Keratinocyte (primary cell): ENCODE results near the gene RAB44. TPM values are rescaled to one million over a fixed set of nuclear protein-coding genes. Genes with fewer than 3 reads are reported as not detected.

Experiments
- DNase-seq: peaks from one replicate; pipeline ENCODE4 v3.0.0-alpha.2; 2011; ENCODE audit warnings: low read depth, missing footprints, low spot score
- FAIRE-seq: peaks from 2 replicates; lab custom pipeline; 2011; peaks lifted over from hg19 to GRCh38; lab: Jason Lieb, UNC
- H2AFZ ChIP-seq: 2 replicates; pipeline ENCODE4 v1.6.0; 2012; ENCODE audit warnings: low read length, control low read depth, inconsistent platforms; ENCODE audit not compliant: control insufficient read depth
- H3K27ac ChIP-seq: 2 replicates; pipeline ENCODE4 v1.5.1; 2011; ENCODE audit warnings: low read length; ENCODE audit not compliant: control insufficient read depth, insufficient read depth
- H3K27me3 ChIP-seq: 3 replicates; pipeline ENCODE4 v1.6.0; 2011; ENCODE audit warnings: low read length; ENCODE audit not compliant: control insufficient read depth, insufficient read depth; ENCODE audit errors: extremely low read depth
- H3K36me3 ChIP-seq, 2 experiments: 2 replicates in 1 of 2; 3 replicates in 1 of 2; pipeline ENCODE4 v1.5.1; 2011; ENCODE audit warnings: low read length in 2 of 2, mild to moderate bottlenecking in 1 of 2; ENCODE audit not compliant: control insufficient read depth in 2 of 2, insufficient read depth in 2 of 2; ENCODE audit errors: extremely low read depth in 1 of 2
- H3K4me1 ChIP-seq: 3 replicates; pipeline ENCODE4 v1.5.1; 2011; ENCODE audit warnings: low read length; ENCODE audit not compliant: control insufficient read depth, insufficient read depth; ENCODE audit errors: extremely low read depth
- H3K4me2 ChIP-seq: 3 replicates; pipeline ENCODE4 v1.6.0; 2011; ENCODE audit warnings: low read depth, low read length; ENCODE audit not compliant: control insufficient read depth, insufficient read depth; ENCODE audit errors: extremely low read depth
- H3K4me3 ChIP-seq, 3 experiments: fragments of 200-600 bp in 1 of 3; sonication (generic) in 1 of 3; 2 replicates in 2 of 3; 3 replicates in 1 of 3; pipeline ENCODE4 v1.5.1; 2011 to 2016; ENCODE audit warnings: low read length in 3 of 3, mild to moderate bottlenecking in 3 of 3, control low read depth in 2 of 3, inconsistent platforms in 1 of 3, low read depth in 1 of 3, mixed read lengths in 1 of 3, mixed run types in 1 of 3, moderate library complexity in 1 of 3; ENCODE audit not compliant: control insufficient read depth in 2 of 3, insufficient read depth in 2 of 3; ENCODE audit errors: extremely low read depth in 1 of 3
- H3K79me2 ChIP-seq: 2 replicates; pipeline ENCODE4 v1.6.0; 2012; ENCODE audit warnings: low read length; ENCODE audit not compliant: control insufficient read depth, insufficient read depth
- H3K9ac ChIP-seq: 3 replicates; pipeline ENCODE4 v1.6.0; 2011; ENCODE audit warnings: low read length; ENCODE audit not compliant: control insufficient read depth, insufficient read depth; ENCODE audit errors: extremely low read depth
- H3K9me1 ChIP-seq: 3 replicates; pipeline ENCODE4 v1.6.0; 2011; ENCODE audit warnings: low read length; ENCODE audit not compliant: control insufficient read depth, insufficient read depth; ENCODE audit errors: extremely low read depth
- H3K9me3 ChIP-seq: 2 replicates; pipeline ENCODE4 v1.5.1; 2012; ENCODE audit warnings: low read depth, low read length; ENCODE audit not compliant: control insufficient read depth
- H4K20me1 ChIP-seq: 3 replicates; pipeline ENCODE4 v1.6.0; 2011; ENCODE audit warnings: low read length; ENCODE audit not compliant: control insufficient read depth, insufficient read depth; ENCODE audit errors: extremely low read depth
- CTCF ChIP-seq, 3 experiments: IDR thresholded peaks in 1 of 3; conservative IDR thresholded peaks in 1 of 3; optimal IDR thresholded peaks in 1 of 3; 2 replicates in 2 of 3; 3 replicates in 1 of 3; pipeline versions ENCODE3 to v1.5.1; 2011; ENCODE audit warnings: low read length in 3 of 3, mild to moderate bottlenecking in 3 of 3, moderate library complexity in 2 of 3, control low read depth in 1 of 3, inconsistent platforms in 1 of 3; ENCODE audit not compliant: insufficient read depth in 2 of 3; ENCODE audit errors: extremely low read depth in 1 of 3
- EZH2 ChIP-seq: IDR thresholded peaks from one replicate; pipeline ENCODE4 v1.6.1; 2012; ENCODE audit warnings: inconsistent platforms, mild to moderate bottlenecking, low read length, moderate library complexity
- dilution Hi-C: fragments of 300-500 bp; cut with MboI; formaldehyde crosslinking; loops from one replicate; pipeline ENCODE4 v1.7.0; 2020; ENCODE audit warnings: low sequenced_read_pairs; ENCODE audit not compliant: extremely low pct_ligation_motif_present
- polyA plus RNA-seq, 5 experiments: library from polyadenylated mRNA; depleted of rRNA in 3 of 5; stranded (reverse) in 3 of 5; stranded (forward) in 1 of 5; unstranded in 1 of 5; fragments of >200 nt; gene quantifications; 1 replicate in 1 of 5; 2 replicates in 3 of 5; 3 replicates in 1 of 5; pipeline versions ENCODE4 v1.2.1 to v1.2.3, GENCODE V29; 2011 to 2012; ENCODE audit warnings: missing spikeins in 2 of 5, low read depth in 1 of 5, low replicate concordance in 1 of 5

Gene RAB44
- polyA plus RNA-seq, 1 donor (not counting 4 experiments of a cell fraction or from before 2014, with no cell fraction given), result 0.03 TPM

- H3K4me2 ChIP-seq, result peak overlapping the region; percentile 14
- peaks cover 28% of the 10 kb centered on the region for H3K4me1 ChIP-seq
- H4K20me1 ChIP-seq, result no peaks in the 10 kb centered on the region
- H3K9me1 ChIP-seq, result peaks cover 4% of the 10 kb centered on the region
- H3K27me3 ChIP-seq, result no peaks in the 10 kb centered on the region
- TF ChIP-seq CTCF (optimal IDR thresholded peaks at IDR 0.05 in 1 of 3, IDR thresholded peaks at IDR 0.05 in 1 of 3, conservative IDR thresholded peaks at IDR 0.05 in 1 of 3; ENCODE audit: extremely low read depth in 1 of 3, insufficient read depth in 2 of 3, low read length in 3 of 3), result no peak
- TF ChIP-seq EZH2, result no peak
- no peaks in the 10 kb centered on the region for H3K9me3 ChIP-seq
- peak overlapping the region; percentile 30 for H2AFZ ChIP-seq
- H3K79me2 ChIP-seq, result no peaks in the 10 kb centered on the region
- dilution Hi-C loops, result no loop called here
- H3K36me3 ChIP-seq, result no peaks in the 10 kb centered on the region
- H3K9ac ChIP-seq, result no peak overlapping the region
- no peak overlapping the region for H3K27ac ChIP-seq
- no peak for FAIRE-seq
- H3K4me3 ChIP-seq, result no peak overlapping the region
- no peak for DNase-seq
Observed at GRCh38 chr6:36692861-36693702, 4.5 kb upstream of the RAB44 start.

DNA sequence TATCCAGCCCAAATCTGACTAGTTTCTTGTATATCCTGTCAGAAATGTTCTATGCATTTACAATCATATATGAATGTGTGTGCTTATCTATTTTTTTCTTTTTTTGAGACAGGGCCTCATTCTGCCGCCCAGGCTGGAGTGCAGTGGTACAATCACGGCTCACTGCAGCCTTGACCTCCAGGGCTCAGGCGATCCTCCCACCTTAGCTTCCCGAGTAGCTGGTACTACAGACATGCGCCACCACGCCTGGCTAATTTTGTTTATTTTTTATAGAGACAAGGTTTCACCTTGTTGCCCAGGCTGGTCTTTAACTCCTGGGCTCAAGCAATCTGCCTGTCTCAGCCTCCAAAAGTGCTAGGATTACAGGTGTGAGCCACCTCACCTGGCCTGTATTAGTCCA lies 3.0 kb upstream of the RAB44 start:
- FAIRE-seq, result no peak
- peaks cover 28% of the 10 kb centered on the region for H3K4me1 ChIP-seq
- dilution Hi-C loops, result no loop called here
- TF ChIP-seq EZH2 (no peak), CTCF (optimal IDR thresholded peaks at IDR 0.05 in 1 of 3, IDR thresholded peaks at IDR 0.05 in 1 of 3, conservative IDR thresholded peaks at IDR 0.05 in 1 of 3; ENCODE audit: extremely low read depth in 1 of 3, insufficient read depth in 2 of 3, low read length in 3 of 3) (no peak)
- no peaks in the 10 kb centered on the region for H3K27me3 ChIP-seq
- no peaks in the 10 kb centered on the region for H3K36me3 ChIP-seq
- H3K9me3 ChIP-seq, result no peaks in the 10 kb centered on the region
- H3K9ac ChIP-seq, result no peak overlapping the region
- no peak overlapping the region for H3K4me3 ChIP-seq
- no peak overlapping the region for H2AFZ ChIP-seq
- no peak overlapping the region for H3K27ac ChIP-seq
- H3K9me1 ChIP-seq, result peaks cover 4% of the 10 kb centered on the region
- no peak for DNase-seq
- no peak overlapping the region for H3K4me2 ChIP-seq
- no peaks in the 10 kb centered on the region for H4K20me1 ChIP-seq
- H3K79me2 ChIP-seq, result no peaks in the 10 kb centered on the region
